ENCODE results near the gene ATP13A5. TPM values are rescaled to one million over a fixed set of nuclear protein-coding genes. Genes with fewer than 3 reads are reported as not detected.

Gene ATP13A5
- total RNA-seq, 2 experiments from 2014 or later = not detected

DNA sequence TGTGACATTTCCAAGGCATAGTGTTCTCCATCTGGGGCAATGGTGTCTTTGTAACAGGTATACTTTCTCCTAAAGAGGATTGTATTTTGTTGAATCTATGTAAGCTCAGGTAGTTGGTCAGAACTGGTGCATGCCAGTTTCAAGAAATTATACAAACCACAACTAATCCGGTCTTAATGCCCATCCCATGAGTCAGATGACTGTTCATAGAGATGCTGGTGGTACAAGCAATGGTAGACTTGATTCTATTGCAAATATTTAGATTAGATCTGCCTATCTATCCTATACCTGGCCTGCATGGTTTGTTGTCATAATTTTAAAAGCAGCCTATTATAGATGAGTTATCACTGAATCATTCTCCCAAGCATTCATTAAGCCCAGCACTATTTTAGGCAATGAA lies 43.5 kb downstream of the ATP13A5 start:
- H3K9me3 ChIP-seq (ENCODE audit: low read length) = no peaks in the 10 kb centered on the region
- H3K27ac ChIP-seq (ENCODE audit: low read depth, low read length, poor library complexity, severe bottlenecking) = no peak overlapping the region
- no peaks in the 10 kb centered on the region for H3K79me2 ChIP-seq (ENCODE audit: insufficient read depth, low read depth, low read length)
- H3K4me2 ChIP-seq (ENCODE audit: low read length) = no peak overlapping the region
- POLR2A ChIA-PET = interaction anchor here (0.9 kb wide), 1 partner anchor 15 kb away, joined by 3 read pairs; no protein-coding TSS in a partner anchor
- H3K4me3 ChIP-seq (ENCODE audit: low read depth, low read length, poor library complexity, severe bottlenecking) = no peak overlapping the region
- no peaks in the 10 kb centered on the region for H3K4me1 ChIP-seq (ENCODE audit: insufficient read depth, low read length, poor library complexity, severe bottlenecking)
- BruUV-seq (replicated peaks) = no TSS peak
- intact Hi-C loops (cut with micrococcal nuclease; ENCODE audit: unreplicated experiment) = no loop called here
- DNase-seq (ENCODE audit: low spot score) = no peak
- no peaks in the 10 kb centered on the region for H3K9me2 ChIP-seq (ENCODE audit: insufficient read depth, low read length)
- CTCF ChIA-PET (ENCODE audit: unreplicated experiment) = no interaction called here
- TF ChIP-seq EZH2phosphoT487 (IDR thresholded peaks at IDR 0.05; ENCODE audit: borderline replicate concordance, low read depth, low read length) = no peak
- TF ChIP-seq, protein P1, sequence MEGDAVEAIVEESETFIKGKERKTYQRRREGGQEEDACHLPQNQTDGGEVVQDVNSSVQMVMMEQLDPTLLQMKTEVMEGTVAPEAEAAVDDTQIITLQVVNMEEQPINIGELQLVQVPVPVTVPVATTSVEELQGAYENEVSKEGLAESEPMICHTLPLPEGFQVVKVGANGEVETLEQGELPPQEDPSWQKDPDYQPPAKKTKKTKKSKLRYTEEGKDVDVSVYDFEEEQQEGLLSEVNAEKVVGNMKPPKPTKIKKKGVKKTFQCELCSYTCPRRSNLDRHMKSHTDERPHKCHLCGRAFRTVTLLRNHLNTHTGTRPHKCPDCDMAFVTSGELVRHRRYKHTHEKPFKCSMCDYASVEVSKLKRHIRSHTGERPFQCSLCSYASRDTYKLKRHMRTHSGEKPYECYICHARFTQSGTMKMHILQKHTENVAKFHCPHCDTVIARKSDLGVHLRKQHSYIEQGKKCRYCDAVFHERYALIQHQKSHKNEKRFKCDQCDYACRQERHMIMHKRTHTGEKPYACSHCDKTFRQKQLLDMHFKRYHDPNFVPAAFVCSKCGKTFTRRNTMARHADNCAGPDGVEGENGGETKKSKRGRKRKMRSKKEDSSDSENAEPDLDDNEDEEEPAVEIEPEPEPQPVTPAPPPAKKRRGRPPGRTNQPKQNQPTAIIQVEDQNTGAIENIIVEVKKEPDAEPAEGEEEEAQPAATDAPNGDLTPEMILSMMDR (conservative IDR thresholded peaks at IDR 0.05; ENCODE audit: low read length) = no peak
- no peaks in the 10 kb centered on the region for H3K36me3 ChIP-seq (ENCODE audit: insufficient read depth, low read length)
- no peak overlapping the region for H2AFZ ChIP-seq (ENCODE audit: low read length)
- no peaks in the 10 kb centered on the region for H4K20me1 ChIP-seq (ENCODE audit: insufficient read depth, low read length)

- Histone ChIP-seq H2AFZ (ENCODE audit: low read length) (no peak overlapping the region), H3K9me3 (ENCODE audit: low read length) (no peaks in the 10 kb centered on the region), H3K9me2 (ENCODE audit: insufficient read depth, low read length) (no peaks in the 10 kb centered on the region), H3K4me1 (ENCODE audit: insufficient read depth, low read length, poor library complexity, severe bottlenecking) (no peaks in the 10 kb centered on the region), H3K4me2 (ENCODE audit: low read length) (no peak overlapping the region), H3K27ac (ENCODE audit: low read depth, low read length, poor library complexity, severe bottlenecking) (no peak overlapping the region), H3K79me2 (ENCODE audit: insufficient read depth, low read depth, low read length) (no peaks in the 10 kb centered on the region), H3K36me3 (ENCODE audit: insufficient read depth, low read length) (no peaks in the 10 kb centered on the region), H3K4me3 (ENCODE audit: low read depth, low read length, poor library complexity, severe bottlenecking) (no peak overlapping the region), H4K20me1 (ENCODE audit: insufficient read depth, low read length) (no peaks in the 10 kb centered on the region)
- TF ChIP-seq, protein P1 (conservative IDR thresholded peaks at IDR 0.05; ENCODE audit: low read length) = no peak
- no peak for TF ChIP-seq EZH2phosphoT487 (IDR thresholded peaks at IDR 0.05; ENCODE audit: borderline replicate concordance, low read depth, low read length)
- intact Hi-C loops (cut with micrococcal nuclease; ENCODE audit: unreplicated experiment) = no loop called here
- POLR2A ChIA-PET = no interaction called here
- BruUV-seq (replicated peaks) = no TSS peak
- no peak for DNase-seq (ENCODE audit: low spot score)
- CTCF ChIA-PET (ENCODE audit: unreplicated experiment) = interaction anchor here (0.9 kb wide), 1 partner anchor 13 kb away, joined by 3 read pairs; no protein-coding TSS in a partner anchor
Observed at GRCh38 chr3:193333229-193333628, 45.3 kb downstream of the ATP13A5 start.

DNA sequence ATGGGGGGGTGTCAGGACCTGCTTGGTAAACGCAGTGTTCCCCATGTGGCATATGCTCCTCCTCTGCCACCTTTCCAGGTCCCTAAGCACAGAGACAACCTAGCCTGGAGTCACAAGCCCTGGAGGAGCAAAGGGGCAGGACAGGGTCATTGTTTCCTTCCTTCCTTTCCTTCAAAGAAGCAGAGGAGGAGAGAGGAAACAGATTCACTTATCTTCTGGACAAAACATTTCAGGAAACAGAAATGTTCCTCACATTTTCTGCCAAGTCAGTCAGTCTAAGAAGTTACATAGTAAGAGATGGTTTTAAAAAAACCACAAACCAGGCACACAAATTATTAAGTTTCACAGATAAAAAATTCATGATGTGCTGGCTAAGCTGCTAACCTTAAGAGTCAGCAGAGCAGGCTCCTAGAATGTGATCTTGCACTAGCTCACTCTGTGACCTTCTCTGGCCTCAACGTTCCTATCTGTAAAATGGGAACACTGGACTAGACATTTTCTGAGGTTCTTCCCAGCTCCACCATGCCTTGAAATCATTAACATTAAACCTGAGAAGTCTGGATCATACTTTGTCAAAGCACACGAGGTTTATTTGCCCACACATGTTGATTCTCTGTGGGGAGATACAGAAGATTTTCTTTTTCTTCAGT lies 47.9 kb downstream of the ATP13A5 start:
- DNase-seq (ENCODE audit: low spot score) = no peak
- BruUV-seq (replicated peaks) = no TSS peak
- ChIA-PET CTCF (ENCODE audit: unreplicated experiment) (no interaction called here), POLR2A (no interaction called here)
- no peaks in the 10 kb centered on the region for H3K9me3 ChIP-seq (ENCODE audit: low read length)
- no peaks in the 10 kb centered on the region for H3K79me2 ChIP-seq (ENCODE audit: insufficient read depth, low read depth, low read length)
- no peaks in the 10 kb centered on the region for H3K36me3 ChIP-seq (ENCODE audit: insufficient read depth, low read length)
- H3K27ac ChIP-seq (ENCODE audit: low read depth, low read length, poor library complexity, severe bottlenecking) = no peak overlapping the region
- no peak overlapping the region for H3K4me3 ChIP-seq (ENCODE audit: low read depth, low read length, poor library complexity, severe bottlenecking)
- intact Hi-C loops (cut with micrococcal nuclease; ENCODE audit: unreplicated experiment) = no loop called here
- H3K4me1 ChIP-seq (ENCODE audit: insufficient read depth, low read length, poor library complexity, severe bottlenecking) = no peaks in the 10 kb centered on the region
- H3K9me2 ChIP-seq (ENCODE audit: insufficient read depth, low read length) = no peaks in the 10 kb centered on the region
- no peak overlapping the region for H2AFZ ChIP-seq (ENCODE audit: low read length)
- H3K4me2 ChIP-seq (ENCODE audit: low read length) = no peak overlapping the region
- TF ChIP-seq EZH2phosphoT487 (IDR thresholded peaks at IDR 0.05; ENCODE audit: borderline replicate concordance, low read depth, low read length) = no peak
- TF ChIP-seq, protein P1 (conservative IDR thresholded peaks at IDR 0.05; ENCODE audit: low read length) = no peak
- no peaks in the 10 kb centered on the region for H4K20me1 ChIP-seq (ENCODE audit: insufficient read depth, low read length)
